Measurements from ENCODE around the gene KMT5B. TPM values are rescaled to one million over a fixed set of nuclear protein-coding genes. Genes with fewer than 3 reads are reported as not detected.

The KMT5B gene
- total RNA-seq, 1 donor from 2014 or later: 24.3 TPM

DNA sequence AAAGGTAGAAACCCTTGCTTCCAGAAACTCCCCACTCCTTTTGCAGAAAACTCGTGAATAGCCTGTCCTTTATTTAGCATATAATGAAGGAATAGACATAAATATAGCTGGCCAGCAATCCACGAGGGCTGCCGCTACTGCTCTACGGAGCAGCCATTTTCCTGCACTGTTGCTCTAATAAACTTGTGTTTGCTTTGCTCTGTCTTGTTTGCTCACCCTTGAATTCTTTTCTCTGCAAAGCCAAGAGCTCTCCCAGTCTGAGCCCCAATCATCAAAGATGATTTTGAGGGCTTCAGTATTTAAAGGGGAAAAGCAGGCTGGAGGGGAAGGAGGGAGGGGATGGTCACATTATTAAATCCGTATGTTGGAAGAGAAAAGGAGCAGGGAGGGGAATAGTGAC lies 75.3 kb downstream of the KMT5B start:
- Histone ChIP-seq H3K27ac (replicated peaks) (no peak overlapping the region), H3K4me1 (peaks cover 22% of the 10 kb centered on the region), H3K27me3 (ENCODE audit: low read depth) (no peaks in the 10 kb centered on the region), H3K36me3 (no peaks in the 10 kb centered on the region), H3K4me3 (no peak overlapping the region), H3K9me3 (replicated peaks) (peaks cover 4% of the 10 kb centered on the region)
- TF ChIP-seq, protein P1, sequence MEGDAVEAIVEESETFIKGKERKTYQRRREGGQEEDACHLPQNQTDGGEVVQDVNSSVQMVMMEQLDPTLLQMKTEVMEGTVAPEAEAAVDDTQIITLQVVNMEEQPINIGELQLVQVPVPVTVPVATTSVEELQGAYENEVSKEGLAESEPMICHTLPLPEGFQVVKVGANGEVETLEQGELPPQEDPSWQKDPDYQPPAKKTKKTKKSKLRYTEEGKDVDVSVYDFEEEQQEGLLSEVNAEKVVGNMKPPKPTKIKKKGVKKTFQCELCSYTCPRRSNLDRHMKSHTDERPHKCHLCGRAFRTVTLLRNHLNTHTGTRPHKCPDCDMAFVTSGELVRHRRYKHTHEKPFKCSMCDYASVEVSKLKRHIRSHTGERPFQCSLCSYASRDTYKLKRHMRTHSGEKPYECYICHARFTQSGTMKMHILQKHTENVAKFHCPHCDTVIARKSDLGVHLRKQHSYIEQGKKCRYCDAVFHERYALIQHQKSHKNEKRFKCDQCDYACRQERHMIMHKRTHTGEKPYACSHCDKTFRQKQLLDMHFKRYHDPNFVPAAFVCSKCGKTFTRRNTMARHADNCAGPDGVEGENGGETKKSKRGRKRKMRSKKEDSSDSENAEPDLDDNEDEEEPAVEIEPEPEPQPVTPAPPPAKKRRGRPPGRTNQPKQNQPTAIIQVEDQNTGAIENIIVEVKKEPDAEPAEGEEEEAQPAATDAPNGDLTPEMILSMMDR (IDR thresholded peaks at IDR 0.05; ENCODE audit: borderline replicate concordance): no peak
- intact Hi-C loops (cut with micrococcal nuclease): no loop called here
- no peak for DNase-seq

DNA sequence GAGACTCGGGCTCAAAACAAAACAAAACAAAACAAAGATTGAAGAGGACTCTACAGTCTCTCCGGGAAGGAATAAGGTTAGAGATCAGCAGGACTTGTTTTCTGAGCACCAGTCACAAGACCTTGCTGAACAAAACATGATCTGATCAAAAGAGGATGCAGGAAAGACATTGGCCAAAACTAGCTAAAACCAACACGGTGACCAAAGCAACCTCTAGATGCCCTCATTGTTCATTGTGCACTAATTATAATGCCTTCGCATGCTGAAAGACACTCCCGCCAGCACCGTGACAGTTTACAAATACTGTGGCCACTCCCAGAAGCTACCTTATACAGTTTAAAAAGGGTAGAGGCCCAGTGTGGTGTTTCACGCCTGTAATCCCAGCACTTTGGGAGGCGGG lies 76.2 kb downstream of the KMT5B start:
- no peak for DNase-seq
- Histone ChIP-seq H3K27me3 (ENCODE audit: low read depth) (no peaks in the 10 kb centered on the region), H3K36me3 (no peaks in the 10 kb centered on the region), H3K27ac (replicated peaks) (no peak overlapping the region), H3K4me3 (no peak overlapping the region), H3K9me3 (replicated peaks) (peaks cover 8% of the 10 kb centered on the region), H3K4me1 (peaks cover 15% of the 10 kb centered on the region)
- intact Hi-C loops (cut with micrococcal nuclease): no loop called here
- TF ChIP-seq, protein P1 (IDR thresholded peaks at IDR 0.05; ENCODE audit: borderline replicate concordance): no peak

DNA sequence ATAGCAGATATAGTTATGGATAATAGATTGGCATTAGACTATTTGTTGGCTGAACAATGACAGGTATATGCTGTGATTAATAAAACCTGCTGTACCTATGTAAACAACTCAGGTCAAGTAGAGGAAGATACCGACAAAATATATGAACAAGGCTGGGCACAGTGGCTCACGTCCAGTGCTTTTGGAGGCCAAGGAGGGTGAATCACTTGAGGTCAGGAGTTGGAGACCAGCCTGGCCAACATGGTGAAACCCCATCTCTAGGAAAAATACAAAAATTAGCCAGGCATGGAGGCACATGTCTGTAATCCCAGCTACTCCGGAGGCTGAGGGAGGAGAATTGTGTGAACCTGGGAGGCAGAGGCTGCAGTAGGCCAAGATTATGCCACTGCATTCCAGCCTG lies 77.9 kb downstream of the KMT5B start:
- Histone ChIP-seq H3K27ac (replicated peaks) (no peak overlapping the region), H3K36me3 (no peaks in the 10 kb centered on the region), H3K27me3 (ENCODE audit: low read depth) (no peaks in the 10 kb centered on the region), H3K9me3 (replicated peaks) (peaks cover 8% of the 10 kb centered on the region), H3K4me3 (no peak overlapping the region), H3K4me1 (no peaks in the 10 kb centered on the region)
- intact Hi-C loops (cut with micrococcal nuclease): no loop called here
- TF ChIP-seq, protein P1 (IDR thresholded peaks at IDR 0.05; ENCODE audit: borderline replicate concordance): no peak
- no peak for DNase-seq

DNA sequence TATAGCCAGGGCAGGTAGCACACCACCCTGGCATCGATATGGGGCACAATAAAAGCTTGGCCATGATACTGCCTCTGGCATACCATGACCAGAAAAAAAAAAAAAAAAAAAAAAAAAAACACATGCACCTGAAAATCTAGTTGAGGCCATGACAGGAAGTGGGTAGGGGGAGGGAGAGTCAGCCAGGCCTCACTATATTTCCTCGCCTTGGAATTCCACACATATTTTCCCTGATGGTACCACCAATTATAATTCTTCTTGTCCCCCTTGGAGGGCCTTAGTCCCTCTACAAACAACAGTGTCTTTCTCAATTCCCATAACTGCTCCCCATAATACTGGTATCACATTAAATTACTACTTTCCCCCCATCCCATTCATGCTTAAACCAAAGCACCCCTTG lies 79.3 kb downstream of the KMT5B start:
- Histone ChIP-seq H3K9me3 (replicated peaks) (peaks cover 8% of the 10 kb centered on the region), H3K4me1 (peaks cover 5% of the 10 kb centered on the region), H3K27ac (replicated peaks) (no peak overlapping the region), H3K36me3 (no peaks in the 10 kb centered on the region), H3K4me3 (no peak overlapping the region), H3K27me3 (ENCODE audit: low read depth) (no peaks in the 10 kb centered on the region)
- TF ChIP-seq, protein P1 (IDR thresholded peaks at IDR 0.05; ENCODE audit: borderline replicate concordance): no peak
- intact Hi-C loops (cut with micrococcal nuclease): no loop called here
- DNase-seq: no peak

DNA sequence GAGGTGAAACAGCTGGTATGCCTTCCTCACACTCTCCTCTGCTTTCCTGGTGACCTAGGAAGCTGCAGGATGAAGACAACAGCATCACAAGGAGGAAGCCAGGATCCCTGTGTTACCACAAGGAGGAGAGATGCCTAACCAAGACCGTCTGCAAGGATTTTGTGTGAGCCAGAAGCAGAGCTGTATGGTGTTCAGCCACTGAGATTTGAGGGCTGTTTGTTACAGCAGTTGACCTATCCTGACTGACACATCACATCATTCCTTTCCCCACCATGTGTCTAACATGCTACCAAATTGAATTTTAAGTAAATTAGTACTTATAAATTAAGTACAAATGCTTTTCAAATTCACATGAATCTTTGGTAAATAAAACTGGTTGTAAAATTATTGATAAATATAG lies 83.0 kb downstream of the KMT5B start:
- Histone ChIP-seq H3K27ac (replicated peaks) (no peak overlapping the region), H3K4me1 (peaks cover 17% of the 10 kb centered on the region), H3K4me3 (no peak overlapping the region), H3K27me3 (ENCODE audit: low read depth) (no peaks in the 10 kb centered on the region), H3K36me3 (no peaks in the 10 kb centered on the region), H3K9me3 (replicated peaks) (peaks cover 8% of the 10 kb centered on the region)
- DNase-seq: no peak
- TF ChIP-seq, protein P1 (IDR thresholded peaks at IDR 0.05; ENCODE audit: borderline replicate concordance): no peak
- intact Hi-C loops (cut with micrococcal nuclease): no loop called here
